Nephron (organoid): ENCODE data around the gene SNX32.
"Not testable (repeated sequence)": the region's sequence is repeated elsewhere in the genome, so short reads cannot be mapped to it uniquely, and the experiment has no call there.

Source experiments
- H3K27ac Mint-ChIP-seq, 3 experiments: 2 replicates each; pipeline ENCODE4 v1.8.0; 2020; ENCODE audit warnings: mixed read lengths in 3 of 3, mild to moderate bottlenecking in 2 of 3, moderate library complexity in 1 of 3
- H3K27me3 Mint-ChIP-seq: 2 replicates; pipeline ENCODE4 v1.8.0; 2021; ENCODE audit warnings: low read depth, mild to moderate bottlenecking, moderate library complexity, mixed read lengths
- H3K36me3 Mint-ChIP-seq: 2 replicates; pipeline ENCODE4 v1.8.0; 2020; ENCODE audit warnings: low read depth, mixed read lengths
- H3K4me1 Mint-ChIP-seq: 2 replicates; pipeline ENCODE4 v1.8.0; 2020; ENCODE audit warnings: mixed read lengths
- H3K4me3 Mint-ChIP-seq, 3 experiments: 2 replicates each; pipeline ENCODE4 v1.8.0; 2020; ENCODE audit warnings: mild to moderate bottlenecking in 3 of 3, mixed read lengths in 3 of 3, moderate library complexity in 2 of 3
- H3K9me3 Mint-ChIP-seq: 2 replicates; pipeline ENCODE4 v1.8.0; 2020; ENCODE audit warnings: mixed read lengths
- CTCF ChIP-seq, 3 experiments: fragments of 200-600 bp; sonication (generic); IDR thresholded peaks; one replicate each; pipeline ENCODE4 v1.5.0; 2021; ENCODE audit warnings: antibody characterized with exemption in 3 of 3; ENCODE audit not compliant: unreplicated experiment in 3 of 3

The SNX32 gene

DNA sequence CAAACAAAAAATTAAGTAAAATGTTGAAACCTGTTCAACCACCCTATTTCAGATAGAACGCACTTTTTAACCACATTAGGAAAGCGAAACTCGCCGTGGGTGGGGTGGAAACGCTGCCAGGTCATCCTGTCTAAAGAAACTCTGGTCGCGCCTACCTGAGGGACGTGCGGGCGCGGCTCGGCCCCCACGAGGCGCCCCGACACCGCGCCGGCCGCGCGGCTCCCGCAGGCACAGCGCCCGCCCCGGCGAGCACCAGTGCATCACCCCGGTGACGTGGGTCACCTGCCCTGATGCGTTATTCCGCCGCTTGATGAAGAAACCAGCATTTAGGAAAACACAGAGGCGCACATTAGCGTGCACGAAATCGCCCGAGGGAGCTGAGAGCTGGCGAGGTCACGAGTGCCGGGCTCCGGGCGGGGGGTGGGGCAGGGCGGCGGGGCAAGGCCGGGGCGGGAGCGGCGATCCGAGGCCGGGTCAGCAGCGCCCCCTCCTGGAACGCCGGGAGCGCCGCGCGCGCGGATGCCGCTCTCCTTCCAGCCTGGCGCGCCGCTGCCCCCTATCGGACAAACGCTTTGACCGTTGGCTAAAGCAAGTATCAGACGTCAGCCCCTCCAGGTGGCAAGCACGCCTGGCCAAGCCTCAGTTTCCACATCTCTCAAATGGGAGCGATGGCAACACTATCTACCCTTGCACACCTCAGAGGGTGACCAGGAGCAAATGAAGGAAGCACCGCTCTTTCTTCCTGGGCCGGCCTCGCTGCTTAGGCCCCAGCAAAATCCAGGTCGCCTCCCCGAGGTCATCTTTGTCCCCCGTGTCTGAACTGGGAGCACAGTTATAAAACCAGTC is 15.7 kb upstream of the SNX32 start:
- H3K4me3 Mint-ChIP-seq = peak overlapping the region; percentile 84 to 91 (median 88)
- no peaks in the 10 kb centered on the region for H3K9me3 Mint-ChIP-seq
- H3K36me3 Mint-ChIP-seq = peaks cover 4% of the 10 kb centered on the region
- peaks cover 5% of the 10 kb centered on the region for H3K4me1 Mint-ChIP-seq
- H3K27ac Mint-ChIP-seq = peak overlapping the region; percentile 49 to 95 (median 92)
- H3K27me3 Mint-ChIP-seq = no peaks in the 10 kb centered on the region
- TF ChIP-seq CTCF (IDR thresholded peaks at IDR 0.05; ENCODE audit: unreplicated experiment in 3 of 3) = peak; percentile 100

DNA sequence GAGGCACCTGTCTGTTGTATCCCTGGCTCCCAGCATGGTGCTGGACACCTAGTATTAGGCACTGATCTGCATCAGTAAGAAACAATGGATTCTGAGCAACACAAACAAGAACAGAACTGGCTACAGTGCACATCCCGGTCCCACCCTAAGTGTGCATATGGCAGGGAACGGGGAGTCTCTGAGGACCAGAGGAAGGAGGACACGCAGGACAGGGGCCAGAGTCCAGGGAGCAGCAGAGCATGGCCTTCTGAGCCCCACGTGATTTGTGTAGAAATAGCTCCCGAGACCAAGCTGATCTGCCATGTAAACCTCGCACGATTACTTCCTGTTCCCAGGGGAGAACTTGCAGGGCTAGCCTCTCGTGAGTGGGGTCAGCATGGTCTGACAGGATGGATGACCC is 12.7 kb upstream of the SNX32 start:
- H3K36me3 Mint-ChIP-seq = peaks cover 4% of the 10 kb centered on the region
- TF ChIP-seq CTCF (IDR thresholded peaks at IDR 0.05; ENCODE audit: unreplicated experiment in 3 of 3) = no peak
- no peaks in the 10 kb centered on the region for H3K9me3 Mint-ChIP-seq
- H3K27ac Mint-ChIP-seq = peak overlapping the region in 2 of 3 experiments; percentile 61 to 86
- H3K4me1 Mint-ChIP-seq = peaks cover 5% of the 10 kb centered on the region
- H3K27me3 Mint-ChIP-seq = no peaks in the 10 kb centered on the region
- no peak overlapping the region for H3K4me3 Mint-ChIP-seq

- H3K9me3 Mint-ChIP-seq = no peaks in the 10 kb centered on the region
- H3K36me3 Mint-ChIP-seq = no peaks in the 10 kb centered on the region
- TF ChIP-seq CTCF (IDR thresholded peaks at IDR 0.05; ENCODE audit: unreplicated experiment in 3 of 3) = no peak
- no peak overlapping the region for H3K27ac Mint-ChIP-seq
- no peak overlapping the region for H3K4me3 Mint-ChIP-seq
- H3K27me3 Mint-ChIP-seq = no peaks in the 10 kb centered on the region
- H3K4me1 Mint-ChIP-seq = no peaks in the 10 kb centered on the region
Measured at GRCh38 chr11:65822776-65823528, 10.8 kb upstream of the SNX32 start.

DNA sequence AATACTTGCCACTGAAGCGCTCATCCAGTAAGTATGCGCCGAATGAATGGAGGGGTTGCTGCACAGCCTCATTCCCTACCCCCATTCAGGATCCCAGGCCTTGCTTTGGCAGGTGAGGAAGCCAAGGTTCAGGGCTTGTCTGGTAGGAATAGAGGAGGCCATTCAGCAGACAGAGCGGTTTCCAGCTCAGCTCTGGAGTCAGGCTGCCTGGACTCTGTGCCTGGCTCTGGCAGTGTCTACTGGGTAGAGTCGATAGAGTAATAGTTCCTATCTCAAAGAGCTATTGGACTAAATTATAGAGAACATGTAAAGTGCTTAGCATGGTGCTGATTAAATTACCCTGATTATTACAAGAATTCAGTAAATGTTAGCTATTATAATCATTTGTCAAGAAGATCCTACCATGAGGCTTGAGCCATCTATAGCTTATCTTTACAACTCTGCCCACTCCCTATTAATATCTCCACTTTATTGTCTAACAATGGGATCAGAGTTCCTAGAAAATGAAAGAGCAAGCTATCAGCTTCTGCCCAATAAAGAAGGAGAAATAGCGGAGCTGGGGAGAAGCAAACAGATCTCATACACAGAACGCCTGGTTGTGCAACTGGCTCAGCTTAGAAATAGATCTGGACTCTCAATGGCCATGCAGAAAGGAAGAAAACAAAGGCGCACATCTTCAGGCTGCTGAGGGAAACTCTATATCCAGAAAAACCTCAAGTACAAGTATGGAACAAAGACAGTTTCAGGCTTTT is 6.6 kb upstream of the SNX32 start:
- Mint-ChIP-seq H3K36me3 (no peaks in the 10 kb centered on the region), H3K27me3 (peaks cover 3% of the 10 kb centered on the region)

GRCh38 chr11:65829459-65829858 is 4.3 kb upstream of the SNX32 start:
- no peak for TF ChIP-seq CTCF (IDR thresholded peaks at IDR 0.05; ENCODE audit: unreplicated experiment in 3 of 3)
- Mint-ChIP-seq H3K36me3 (no peaks in the 10 kb centered on the region), H3K4me3 (peak overlapping the region in 1 of 3 experiments; percentile 10), H3K27ac (no peak overlapping the region), H3K4me1 (peaks cover 15% of the 10 kb centered on the region), H3K9me3 (no peaks in the 10 kb centered on the region), H3K27me3 (peaks cover 7% of the 10 kb centered on the region)

More for the DNA sequence above, 6.6 kb upstream of the SNX32 start:
- H3K4me3 Mint-ChIP-seq = no peak overlapping the region
- peaks cover 8% of the 10 kb centered on the region for H3K4me1 Mint-ChIP-seq
- H3K9me3 Mint-ChIP-seq = no peaks in the 10 kb centered on the region
- TF ChIP-seq CTCF (IDR thresholded peaks at IDR 0.05; ENCODE audit: unreplicated experiment in 3 of 3) = no peak
- no peak overlapping the region for H3K27ac Mint-ChIP-seq

DNA sequence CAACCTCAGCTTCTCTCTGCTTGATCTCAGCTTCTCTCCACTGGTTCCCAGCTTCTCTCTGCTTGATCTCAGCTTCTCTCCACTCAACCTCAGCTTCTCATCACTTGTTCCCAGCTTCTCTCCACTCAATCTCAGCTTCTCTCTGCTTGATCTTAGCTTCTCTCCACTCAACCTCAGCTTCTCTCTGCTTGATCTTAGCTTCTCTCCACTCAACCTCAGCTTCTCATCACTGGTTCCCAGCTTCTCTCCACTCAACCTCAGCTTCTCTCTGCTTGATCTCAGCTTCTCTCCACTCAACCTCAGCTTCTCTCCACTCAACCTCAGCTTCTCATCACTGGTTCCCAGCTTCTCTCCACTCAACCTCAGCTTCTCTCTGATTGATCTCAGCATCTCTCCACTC is 1.5 kb upstream of the SNX32 start:
- Mint-ChIP-seq H3K4me1 (peaks cover 15% of the 10 kb centered on the region), H3K4me3 (peak overlapping the region; percentile 16 to 70 (median 58))
- H3K27me3 Mint-ChIP-seq, H3K9me3 Mint-ChIP-seq, H3K27ac Mint-ChIP-seq, H3K36me3 Mint-ChIP-seq: not testable (repeated sequence)
